Lower leg skin (tissue), 3 donors: ENCODE data around the gene SNTG2.

Source experiments
- POLR2A ChIP-seq, 2 donors: fragments of 450-650 bp; IDR thresholded peaks; one replicate each; pipeline ENCODE4 v1.6.1; 2016 to 2017; ENCODE audit warnings: antibody characterized with exemption in 2 of 2, mild to moderate bottlenecking in 1 of 2, moderate library complexity in 1 of 2
- TF ChIP-seq, protein P1 (sequence below), 3 donors: fragments of 450-650 bp; IDR thresholded peaks; one replicate each; pipeline ENCODE4 v1.5.1; 2016; ENCODE audit warnings: antibody characterized with exemption in 3 of 3, mild to moderate bottlenecking in 3 of 3, moderate library complexity in 2 of 3

DNA sequence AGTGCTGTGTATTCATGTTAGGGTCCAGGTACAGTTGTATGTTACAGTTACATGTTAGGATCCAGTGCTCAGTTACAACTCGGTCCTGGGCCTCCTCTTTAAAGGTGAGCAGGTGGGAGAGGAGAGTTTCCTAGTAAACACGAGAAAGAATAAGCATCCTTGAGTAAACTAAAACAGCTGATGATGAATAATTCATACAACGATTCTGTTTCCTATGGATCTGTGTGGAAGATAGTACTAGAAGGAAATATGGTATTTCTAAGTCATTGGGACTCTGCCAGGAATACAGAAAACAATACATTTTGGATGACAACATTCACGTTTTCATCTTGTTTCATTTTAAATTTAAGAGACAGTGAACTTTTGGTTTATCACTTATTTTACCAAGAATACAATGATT is 29.5 kb downstream of the SNTG2 start:
- TF ChIP-seq, protein P1, sequence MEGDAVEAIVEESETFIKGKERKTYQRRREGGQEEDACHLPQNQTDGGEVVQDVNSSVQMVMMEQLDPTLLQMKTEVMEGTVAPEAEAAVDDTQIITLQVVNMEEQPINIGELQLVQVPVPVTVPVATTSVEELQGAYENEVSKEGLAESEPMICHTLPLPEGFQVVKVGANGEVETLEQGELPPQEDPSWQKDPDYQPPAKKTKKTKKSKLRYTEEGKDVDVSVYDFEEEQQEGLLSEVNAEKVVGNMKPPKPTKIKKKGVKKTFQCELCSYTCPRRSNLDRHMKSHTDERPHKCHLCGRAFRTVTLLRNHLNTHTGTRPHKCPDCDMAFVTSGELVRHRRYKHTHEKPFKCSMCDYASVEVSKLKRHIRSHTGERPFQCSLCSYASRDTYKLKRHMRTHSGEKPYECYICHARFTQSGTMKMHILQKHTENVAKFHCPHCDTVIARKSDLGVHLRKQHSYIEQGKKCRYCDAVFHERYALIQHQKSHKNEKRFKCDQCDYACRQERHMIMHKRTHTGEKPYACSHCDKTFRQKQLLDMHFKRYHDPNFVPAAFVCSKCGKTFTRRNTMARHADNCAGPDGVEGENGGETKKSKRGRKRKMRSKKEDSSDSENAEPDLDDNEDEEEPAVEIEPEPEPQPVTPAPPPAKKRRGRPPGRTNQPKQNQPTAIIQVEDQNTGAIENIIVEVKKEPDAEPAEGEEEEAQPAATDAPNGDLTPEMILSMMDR (IDR thresholded peaks at IDR 0.05): no peak
- no peak for TF ChIP-seq POLR2A (IDR thresholded peaks at IDR 0.05)
